ENCODE measurements around the gene SPRR2F. TPM values are rescaled to one million over a fixed set of nuclear protein-coding genes. Genes with fewer than 3 reads are reported as not detected.
"Not testable (repeated sequence)": the region's sequence is repeated elsewhere in the genome, so short reads cannot be mapped to it uniquely, and the experiment has no call there.

The SPRR2F gene, protein sequence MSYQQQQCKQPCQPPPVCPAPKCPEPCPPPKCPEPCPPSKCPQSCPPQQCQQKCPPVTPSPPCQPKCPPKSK
- total RNA-seq: not detected

GRCh38 chr1:153113416-153113815 lies at the start of gene SPRR2F:
Gene SPRR2F, minus strand, starts transcription at chr1:153113516. Its CDS starts 783 bp downstream, at chr1:153112733.
- ATAC-seq (no peak), DNase-seq (no peak)
- no peaks in the 10 kb centered on the region for H3K4me1 Mint-ChIP-seq
- CTCF ChIA-PET: interaction anchor here (1.5 kb wide), 1 partner anchor 460 kb away, joined by 3 read pairs; no protein-coding TSS in a partner anchor
- H3K9me3 Mint-ChIP-seq (ENCODE audit: low read depth): no peaks in the 10 kb centered on the region
- H3K27ac Mint-ChIP-seq: no peak within 1 kb of the TSS
- H3K27me3 Mint-ChIP-seq: peaks cover 17% of the 10 kb centered on the region
- no peaks in the 10 kb centered on the region for H3K36me3 Mint-ChIP-seq
- no peak within 1 kb of the TSS for H3K4me3 Mint-ChIP-seq

DNA sequence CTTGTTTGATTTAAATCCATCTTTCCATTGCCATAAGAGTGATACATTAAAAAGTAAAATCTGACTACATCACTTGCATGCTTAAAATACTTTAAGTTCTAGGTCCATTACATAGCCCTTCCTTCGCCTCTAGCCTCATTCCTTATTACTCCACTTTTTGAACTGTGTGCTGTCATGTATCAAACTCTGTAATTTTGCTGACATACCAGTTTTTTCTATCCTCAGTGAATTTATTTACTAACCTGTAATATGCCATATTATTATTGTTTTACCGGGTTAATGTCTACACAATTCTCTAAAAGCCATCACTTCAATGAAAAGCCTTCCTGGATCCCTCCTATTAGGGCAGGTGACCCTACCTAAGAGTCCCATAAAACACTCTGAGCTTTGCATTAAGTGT lies 42.2 kb upstream of the SPRR2F start:
- no peak overlapping the region for H3K4me3 Mint-ChIP-seq
- H3K27ac Mint-ChIP-seq: no peak overlapping the region
- no peaks in the 10 kb centered on the region for H3K4me1 Mint-ChIP-seq
- CTCF ChIA-PET: no interaction called here
- peaks cover 14% of the 10 kb centered on the region for H3K27me3 Mint-ChIP-seq
- no peaks in the 10 kb centered on the region for H3K36me3 Mint-ChIP-seq
- ATAC-seq (no peak), DNase-seq (no peak)
- H3K9me3 Mint-ChIP-seq (ENCODE audit: low read depth): no peaks in the 10 kb centered on the region

- Mint-ChIP-seq H3K9me3 (ENCODE audit: low read depth) (no peaks in the 10 kb centered on the region), H3K27me3 (peaks cover 17% of the 10 kb centered on the region), H3K27ac (no peak overlapping the region), H3K4me3 (no peak overlapping the region), H3K4me1 (no peaks in the 10 kb centered on the region), H3K36me3 (no peaks in the 10 kb centered on the region)
- CTCF ChIA-PET: no interaction called here
- ATAC-seq (no peak), DNase-seq (no peak)
Measured at GRCh38 chr1:153152481-153152880, 39.2 kb upstream of the SPRR2F start.

DNA sequence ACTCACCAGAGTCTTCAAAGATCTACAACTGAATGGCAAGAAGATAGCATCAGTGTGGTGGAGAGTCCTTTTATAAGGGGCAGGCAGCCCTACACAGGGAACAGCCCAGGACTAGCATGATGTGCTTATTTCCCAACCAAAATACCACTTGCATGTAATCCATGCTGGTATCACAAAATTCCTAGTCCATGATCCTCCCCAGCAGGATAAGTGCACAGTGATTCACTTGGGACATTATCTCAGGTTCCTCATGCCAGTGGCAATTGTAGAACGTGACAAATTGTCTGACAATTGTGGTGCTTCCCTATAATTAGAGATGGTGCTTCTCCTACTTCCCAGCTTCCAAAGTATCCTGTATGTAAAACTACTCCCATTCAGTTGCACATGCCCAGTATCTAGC lies 37.5 kb upstream of the SPRR2F start, which contains the start of gene SPRR2G:
TSS of gene SPRR2G (minus strand) at position 45 of the 400 bp plus-strand sequence. CDS start 780 bp downstream, outside the sequence.
- CTCF ChIA-PET: no interaction called here
- ATAC-seq: no peak

DNA sequence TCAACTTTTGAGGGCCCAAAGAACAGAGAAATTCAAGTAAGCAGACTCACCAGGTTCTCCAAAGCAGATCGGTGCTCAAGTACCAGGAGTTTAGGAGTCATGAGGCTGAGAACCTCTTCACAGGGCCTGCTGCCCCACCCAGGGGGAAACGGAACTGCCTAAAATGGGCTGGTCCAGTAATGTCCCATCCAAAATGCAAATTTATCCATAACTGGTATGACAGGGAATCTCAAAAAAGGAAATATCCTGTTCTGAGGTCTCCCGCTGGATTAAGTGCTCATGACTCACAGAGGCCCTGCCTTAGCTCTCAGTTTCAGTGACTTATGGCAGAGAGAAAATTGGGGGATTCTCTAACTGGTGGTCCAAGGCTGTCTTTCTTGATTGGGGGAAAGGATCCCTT lies 28.1 kb upstream of the SPRR2F start:
- Mint-ChIP-seq H3K27me3 (peaks cover 52% of the 10 kb centered on the region), H3K9me3 (ENCODE audit: low read depth) (no peaks in the 10 kb centered on the region), H3K36me3 (no peaks in the 10 kb centered on the region), H3K4me3 (no peak overlapping the region), H3K4me1 (no peaks in the 10 kb centered on the region), H3K27ac (no peak overlapping the region)
- DNase-seq (no peak), ATAC-seq (no peak)
- CTCF ChIA-PET: no interaction called here

More for the DNA sequence above, 37.5 kb upstream of the SPRR2F start, which contains the start of gene SPRR2G:
- H3K27ac Mint-ChIP-seq: no peak within 1 kb of the TSS
- H3K4me3 Mint-ChIP-seq: no peak within 1 kb of the TSS
- peaks cover 24% of the 10 kb centered on the region for H3K27me3 Mint-ChIP-seq
- H3K4me1 Mint-ChIP-seq: no peaks in the 10 kb centered on the region
- no peaks in the 10 kb centered on the region for H3K9me3 Mint-ChIP-seq (ENCODE audit: low read depth)
- H3K36me3 Mint-ChIP-seq: no peaks in the 10 kb centered on the region
- no peak for DNase-seq

DNA sequence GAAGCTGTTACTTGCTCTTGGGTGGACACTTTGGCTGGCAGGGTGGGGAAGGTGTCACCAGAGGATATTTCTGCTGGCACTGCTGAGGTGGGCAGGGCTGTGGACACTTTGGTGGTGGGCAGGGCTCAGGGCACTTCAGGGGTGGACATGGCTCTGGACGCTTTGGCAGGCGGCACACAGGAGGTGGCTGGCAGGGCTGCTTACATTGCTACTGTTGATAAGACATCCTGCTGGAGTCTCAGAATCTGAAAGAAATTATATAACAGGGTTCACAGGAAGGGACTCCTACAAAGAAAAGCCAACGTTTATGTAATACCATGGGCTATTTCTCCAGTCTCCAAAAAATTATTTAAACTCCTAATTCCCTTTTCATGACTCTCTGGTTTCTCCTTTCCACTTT lies 27.2 kb upstream of the SPRR2F start:
- Mint-ChIP-seq H3K36me3 (no peaks in the 10 kb centered on the region), H3K9me3 (ENCODE audit: low read depth) (no peaks in the 10 kb centered on the region), H3K4me3 (no peak overlapping the region), H3K4me1 (no peaks in the 10 kb centered on the region), H3K27ac (no peak overlapping the region), H3K27me3 (peaks cover 55% of the 10 kb centered on the region)
- CTCF ChIA-PET: no interaction called here
- ATAC-seq (no peak), DNase-seq (no peak)

GRCh38 chr1:153133743-153134142 lies 20.4 kb upstream of the SPRR2F start:
- Mint-ChIP-seq H3K4me1 (no peaks in the 10 kb centered on the region), H3K27me3 (peaks cover 37% of the 10 kb centered on the region), H3K27ac (no peak overlapping the region), H3K4me3 (no peak overlapping the region), H3K36me3 (no peaks in the 10 kb centered on the region), H3K9me3 (ENCODE audit: low read depth) (no peaks in the 10 kb centered on the region)
- CTCF ChIA-PET: no interaction called here
- DNase-seq (no peak), ATAC-seq (no peak)

GRCh38 chr1:153133267-153133666 lies 20.0 kb upstream of the SPRR2F start:
- Mint-ChIP-seq H3K9me3 (ENCODE audit: low read depth) (no peaks in the 10 kb centered on the region), H3K27ac (no peak overlapping the region), H3K4me3 (no peak overlapping the region), H3K36me3 (no peaks in the 10 kb centered on the region), H3K4me1 (no peaks in the 10 kb centered on the region), H3K27me3 (peaks cover 34% of the 10 kb centered on the region)
- CTCF ChIA-PET: no interaction called here
- DNase-seq: no peak
- ATAC-seq: no peak

DNA sequence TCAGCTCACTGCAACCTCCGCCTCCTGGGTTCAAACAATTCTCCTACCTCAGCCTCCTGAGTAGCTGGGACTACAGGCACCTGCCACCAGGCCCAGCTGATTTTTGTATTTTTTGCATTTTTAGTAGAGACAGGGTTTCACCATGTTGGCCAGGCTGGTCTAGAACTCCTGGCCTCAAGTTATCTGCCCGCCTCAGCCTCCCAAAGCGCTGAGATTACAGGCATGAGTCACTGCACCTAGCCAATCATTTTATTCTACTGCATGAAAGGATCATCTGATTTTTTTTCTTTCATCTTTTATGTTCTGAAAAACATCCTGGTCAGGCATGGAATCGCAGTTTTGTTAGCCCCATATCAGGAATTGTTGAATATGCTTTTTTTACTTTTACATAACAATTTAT lies 15.4 kb upstream of the SPRR2F start:
- H3K27me3 Mint-ChIP-seq; H3K4me3 Mint-ChIP-seq; H3K9me3 Mint-ChIP-seq (ENCODE audit: low read depth); H3K36me3 Mint-ChIP-seq; CTCF ChIA-PET; H3K27ac Mint-ChIP-seq; ATAC-seq; H3K4me1 Mint-ChIP-seq; DNase-seq: not testable (repeated sequence)

- Mint-ChIP-seq H3K9me3 (ENCODE audit: low read depth) (no peaks in the 10 kb centered on the region), H3K4me1 (no peaks in the 10 kb centered on the region), H3K36me3 (no peaks in the 10 kb centered on the region), H3K27ac (no peak overlapping the region), H3K4me3 (no peak overlapping the region), H3K27me3 (peaks cover 5% of the 10 kb centered on the region)
- ATAC-seq: no peak
- DNase-seq: no peak
- CTCF ChIA-PET: no interaction called here
Measured at GRCh38 chr1:153127296-153127695, 14.0 kb upstream of the SPRR2F start.

DNA sequence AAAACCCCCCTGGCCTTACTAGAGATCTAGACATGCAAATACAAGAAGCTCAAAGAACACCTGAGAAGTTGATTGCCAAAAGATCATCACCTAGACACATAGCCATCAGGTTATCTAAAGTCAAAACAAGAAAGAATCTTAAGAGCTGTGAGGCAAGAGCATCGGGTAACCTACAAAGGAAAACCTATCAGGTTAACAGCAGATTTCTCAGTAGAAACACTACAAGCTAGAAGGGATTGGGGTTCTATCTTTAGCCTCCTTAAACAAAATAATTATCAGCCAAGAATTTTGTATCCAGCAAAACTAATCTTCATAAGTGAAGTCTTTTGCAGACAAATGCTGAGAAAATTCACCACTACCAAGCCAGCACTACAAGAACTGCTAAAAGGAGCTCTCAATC lies 12.2 kb upstream of the SPRR2F start:
- Mint-ChIP-seq H3K9me3 (ENCODE audit: low read depth) (no peaks in the 10 kb centered on the region), H3K4me3 (no peak overlapping the region), H3K27me3 (peaks cover 8% of the 10 kb centered on the region), H3K36me3 (no peaks in the 10 kb centered on the region), H3K27ac (no peak overlapping the region), H3K4me1 (no peaks in the 10 kb centered on the region)
- no peak for ATAC-seq
- CTCF ChIA-PET: no interaction called here
- no peak for DNase-seq

GRCh38 chr1:153123793-153124192 lies 10.5 kb upstream of the SPRR2F start:
- DNase-seq; H3K4me3 Mint-ChIP-seq; H3K9me3 Mint-ChIP-seq (ENCODE audit: low read depth); ATAC-seq; H3K36me3 Mint-ChIP-seq; CTCF ChIA-PET; H3K27ac Mint-ChIP-seq; H3K4me1 Mint-ChIP-seq: not testable (repeated sequence)
- peaks cover 12% of the 10 kb centered on the region for H3K27me3 Mint-ChIP-seq

- Mint-ChIP-seq H3K4me3 (no peak overlapping the region), H3K27me3 (peaks cover 16% of the 10 kb centered on the region), H3K27ac (no peak overlapping the region), H3K9me3 (ENCODE audit: low read depth) (no peaks in the 10 kb centered on the region), H3K36me3 (no peaks in the 10 kb centered on the region), H3K4me1 (no peaks in the 10 kb centered on the region)
- no peak for DNase-seq
- ATAC-seq: no peak
- CTCF ChIA-PET: no interaction called here
Measured at GRCh38 chr1:153122831-153123421, 9.6 kb upstream of the SPRR2F start.

- Mint-ChIP-seq H3K36me3 (no peaks in the 10 kb centered on the region), H3K9me3 (ENCODE audit: low read depth) (no peaks in the 10 kb centered on the region), H3K27me3 (peaks cover 23% of the 10 kb centered on the region), H3K4me3 (no peak overlapping the region), H3K27ac (no peak overlapping the region), H3K4me1 (no peaks in the 10 kb centered on the region)
- CTCF ChIA-PET: no interaction called here
- no peak for ATAC-seq
- DNase-seq: no peak
Measured at GRCh38 chr1:153120945-153121344, 7.6 kb upstream of the SPRR2F start.

Measured in activated CD8-positive, alpha-beta memory T cell treated with anti-CD3 and anti-CD28 coated beads, Interleukin-2, amount 10 ng/mL, durations not matched to agents 7 days and 5 days (primary cell).